Measurements from ENCODE around the gene TMCC1. TPM values are rescaled to one million over a fixed set of nuclear protein-coding genes. Genes with fewer than 3 reads are reported as not detected.
"Not testable (repeated sequence)": the region's sequence is repeated elsewhere in the genome, so short reads cannot be mapped to it uniquely, and the experiment has no call there.

Gene TMCC1
- total RNA-seq, 1 donor: 11.2 TPM

DNA sequence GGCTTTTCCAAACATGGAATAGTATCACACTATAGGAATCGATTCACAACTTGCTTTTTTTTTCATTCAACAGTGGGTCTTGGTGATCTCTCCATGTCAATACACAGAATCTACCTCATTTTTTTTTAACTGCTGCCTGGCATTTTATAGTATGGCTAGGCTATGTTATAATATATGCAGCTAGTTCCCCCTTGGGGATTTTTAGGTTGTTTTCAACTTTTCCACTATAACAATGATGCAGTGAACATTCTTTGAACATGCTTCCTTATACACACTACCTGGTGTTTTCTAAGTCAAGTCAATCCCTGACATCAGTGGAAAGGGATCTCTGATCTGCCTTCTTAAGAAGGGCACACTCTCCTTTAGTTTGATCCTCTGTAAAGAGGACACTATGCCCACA is 240.5 kb downstream of the TMCC1 start:
- no peak for DNase-seq (ENCODE audit: low read depth)
- no peak overlapping the region for H3K4me3 ChIP-seq (ENCODE audit: low read depth, low read length)
- no peak for TF ChIP-seq CTCF (IDR thresholded peaks at IDR 0.05; ENCODE audit: insufficient read depth, low read depth, low read length)

GRCh38 chr3:129651435-129652202 is 241.9 kb downstream of the TMCC1 start:
- DNase-seq (ENCODE audit: low read depth): peak; percentile 82
- TF ChIP-seq CTCF (IDR thresholded peaks at IDR 0.05; ENCODE audit: insufficient read depth, low read depth, low read length): no peak
- no peak overlapping the region for H3K4me3 ChIP-seq (ENCODE audit: low read depth, low read length)

DNA sequence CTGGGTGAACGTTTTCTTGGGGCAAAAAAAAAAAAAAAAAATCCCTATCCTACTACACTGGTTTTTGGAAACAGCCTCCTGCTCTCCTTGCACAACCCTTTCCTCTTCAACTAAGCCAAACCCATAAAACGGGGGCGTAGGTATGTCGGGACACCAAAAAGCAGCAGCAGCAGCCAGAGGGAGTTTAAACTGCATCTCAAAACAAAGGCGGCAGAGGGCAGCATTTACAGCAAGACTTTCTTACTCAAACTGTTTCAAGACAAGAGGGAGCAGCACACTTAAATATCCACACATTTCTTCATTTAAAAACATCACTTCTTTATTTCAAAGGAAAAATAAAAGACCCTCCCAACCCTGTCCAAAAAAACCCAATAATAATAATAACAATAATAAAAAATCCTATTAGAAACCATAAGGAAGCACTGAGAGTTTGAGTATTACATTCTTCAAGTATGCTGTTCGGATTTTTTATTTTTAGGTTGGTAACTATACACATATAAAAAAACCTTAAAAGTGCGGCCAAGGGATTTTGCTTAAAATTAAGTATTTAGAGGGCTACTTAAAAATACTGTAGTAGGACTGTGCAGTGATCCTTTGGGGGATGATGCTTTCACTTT is 243.1 kb downstream of the TMCC1 start:
- TF ChIP-seq CTCF (IDR thresholded peaks at IDR 0.05; ENCODE audit: insufficient read depth, low read depth, low read length): peak; percentile 75
- no peak overlapping the region for H3K4me3 ChIP-seq (ENCODE audit: low read depth, low read length)

DNA sequence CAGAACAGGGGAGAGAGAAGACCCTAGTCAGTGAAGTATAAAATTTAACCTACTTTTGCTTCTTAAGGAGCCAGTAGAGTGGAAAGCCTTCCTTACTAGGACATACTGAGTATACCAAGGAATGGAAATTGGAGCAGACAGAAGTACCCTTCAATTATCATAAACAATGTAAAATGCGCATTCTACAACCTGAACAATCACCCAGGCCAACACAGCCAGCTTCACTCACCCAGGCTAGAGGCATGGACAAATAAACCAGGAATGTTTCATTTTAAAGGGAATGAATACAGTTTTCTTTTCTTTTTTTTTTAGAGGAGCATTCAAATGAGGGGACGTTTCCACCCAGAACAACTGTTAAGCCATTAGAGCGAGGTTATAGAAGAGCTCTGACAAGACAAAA is 245.1 kb downstream of the TMCC1 start:
- no peak overlapping the region for H3K4me3 ChIP-seq (ENCODE audit: low read depth, low read length)
- TF ChIP-seq CTCF (IDR thresholded peaks at IDR 0.05; ENCODE audit: insufficient read depth, low read depth, low read length): no peak
- DNase-seq (ENCODE audit: low read depth): no peak

More for the DNA sequence above, 243.1 kb downstream of the TMCC1 start:
- peak; percentile 87 for DNase-seq (ENCODE audit: low read depth)

- TF ChIP-seq CTCF (IDR thresholded peaks at IDR 0.05; ENCODE audit: insufficient read depth, low read depth, low read length): no peak
- H3K4me3 ChIP-seq (ENCODE audit: low read depth, low read length): no peak overlapping the region
- DNase-seq (ENCODE audit: low read depth): no peak
Measured at GRCh38 chr3:129645286-129645685, 248.2 kb downstream of the TMCC1 start.

GRCh38 chr3:129644836-129645235 is 248.7 kb downstream of the TMCC1 start:
- no peak for TF ChIP-seq CTCF (IDR thresholded peaks at IDR 0.05; ENCODE audit: insufficient read depth, low read depth, low read length)
- H3K4me3 ChIP-seq (ENCODE audit: low read depth, low read length): no peak overlapping the region
- DNase-seq (ENCODE audit: low read depth): no peak

DNA sequence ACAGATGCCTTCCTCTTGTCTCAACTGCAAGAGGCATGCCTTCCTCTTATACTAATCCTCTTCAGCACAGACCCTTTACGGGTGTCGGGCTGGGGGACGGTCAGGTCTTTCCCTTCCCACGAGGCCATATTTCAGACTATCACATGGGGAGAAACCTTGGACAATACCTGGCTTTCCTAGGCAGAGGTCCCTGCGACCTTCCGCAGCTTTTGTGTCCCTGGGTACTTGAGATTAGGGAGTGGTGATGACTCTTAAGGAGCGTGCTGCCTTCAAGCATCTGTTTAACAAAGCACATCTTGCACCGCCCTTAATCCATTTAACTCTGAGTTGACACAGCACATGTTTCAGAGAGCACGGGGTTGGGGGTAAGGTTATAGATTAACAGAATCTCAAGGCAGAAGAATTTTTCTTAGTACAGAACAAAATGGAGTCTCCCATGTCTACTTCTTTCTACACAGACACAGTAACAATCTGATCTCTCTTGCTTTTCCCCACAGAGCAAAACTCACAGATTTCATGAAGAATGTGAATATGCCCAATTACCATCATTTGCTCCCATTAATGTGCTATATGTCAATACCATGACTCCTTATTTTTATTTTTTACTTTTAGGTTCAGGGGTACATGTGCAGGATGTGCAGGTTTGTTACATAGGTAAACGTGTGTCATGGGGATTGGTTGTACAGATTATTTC is 251.8 kb downstream of the TMCC1 start:
- not testable (repeated sequence) for H3K4me3 ChIP-seq (ENCODE audit: low read depth, low read length); DNase-seq (ENCODE audit: low read depth)

DNA sequence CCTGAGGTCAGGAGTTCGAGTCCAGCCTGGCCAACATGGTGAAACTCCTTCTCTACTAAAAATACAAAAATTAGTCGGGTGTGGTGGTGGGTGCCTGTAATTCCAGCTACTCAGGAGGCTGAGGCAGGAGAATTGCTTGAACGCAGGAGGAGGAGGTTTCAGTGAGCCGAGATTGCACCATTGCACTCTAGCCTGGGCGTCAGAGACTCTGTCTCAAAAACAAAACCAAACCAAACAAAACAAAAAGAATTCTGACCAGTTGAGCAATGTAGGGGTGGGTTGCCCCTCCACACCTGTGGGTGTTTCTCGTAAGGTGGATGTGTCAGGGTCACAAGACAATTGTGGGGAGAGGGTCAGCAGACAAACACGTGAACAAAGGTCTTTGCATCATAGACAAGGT is 252.5 kb downstream of the TMCC1 start:
- H3K4me3 ChIP-seq (ENCODE audit: low read depth, low read length); DNase-seq (ENCODE audit: low read depth): not testable (repeated sequence)
